Measurements from ENCODE around the gene PLK2. TPM values are rescaled to one million over a fixed set of nuclear protein-coding genes. Genes with fewer than 3 reads are reported as not detected.

PLK2 gene
- total RNA-seq, 4 donors from 2014 or later = 117 to 227 (median 151) TPM

GRCh38 chr5:58451732-58452565, 7.9 kb downstream of the PLK2 start:
- Histone ChIP-seq H3K4me3 (no peak overlapping the region), H3K36me3 (peaks cover 11 to 33% (median 14%) of the 10 kb centered on the region in 3 donors), H3K27ac (peak overlapping the region in 2 of 4 donors; percentile 33 to 38), H3K4me1 (peaks cover 10 to 52% (median 10%) of the 10 kb centered on the region in 3 donors), H3K27me3 (no peaks in the 10 kb centered on the region), H3K9me3 (no peaks in the 10 kb centered on the region)
- no peak for DNase-seq
- TF ChIP-seq CTCF (IDR thresholded peaks at IDR 0.05) = no peak
- no peak for TF ChIP-seq POLR2A (IDR thresholded peaks at IDR 0.05)
- intact Hi-C loops (cut with DNase I) = no loop called here
- WGBS, 2 donors = 58 to 77% methylated on average over 8 of the region's 8 CpGs

- Histone ChIP-seq H3K27me3 (no peaks in the 10 kb centered on the region), H3K27ac (no peak overlapping the region), H3K4me3 (no peak overlapping the region), H3K9me3 (no peaks in the 10 kb centered on the region), H3K36me3 (peaks cover 11 to 23% (median 14%) of the 10 kb centered on the region in 3 donors), H3K4me1 (peaks cover 9 to 43% (median 10%) of the 10 kb centered on the region in 3 donors)
- no peak for DNase-seq
- TF ChIP-seq POLR2A (IDR thresholded peaks at IDR 0.05) (no peak), CTCF (IDR thresholded peaks at IDR 0.05) (no peak)
- intact Hi-C loops (cut with DNase I) = no loop called here
- WGBS, 2 donors = 68 to 70% methylated on average over 10 of the region's 10 CpGs
These were observed 8.9 kb downstream of the PLK2 start for GRCh38 chr5:58450811-58451629.

- Histone ChIP-seq H3K27me3 (no peaks in the 10 kb centered on the region), H3K4me3 (no peak overlapping the region), H3K36me3 (peaks cover 3 to 13% (median 7%) of the 10 kb centered on the region in 3 donors), H3K9me3 (no peaks in the 10 kb centered on the region), H3K27ac (no peak overlapping the region), H3K4me1 (peaks cover 7 to 41% (median 10%) of the 10 kb centered on the region in 3 donors)
- WGBS, 2 donors = 72 to 76% methylated on average over 3 of the region's 3 CpGs
- TF ChIP-seq POLR2A (IDR thresholded peaks at IDR 0.05) = no peak
- TF ChIP-seq CTCF (IDR thresholded peaks at IDR 0.05) = no peak
- intact Hi-C loops (cut with DNase I) = no loop called here
- no peak for DNase-seq
These were observed 9.9 kb downstream of the PLK2 start for GRCh38 chr5:58450018-58450417.

- no peaks in the 10 kb centered on the region for H3K27me3 ChIP-seq
- no peaks in the 10 kb centered on the region for H3K9me3 ChIP-seq
- intact Hi-C loops (cut with DNase I) = no loop called here
- peaks cover 0 to 18% (median 0%) of the 10 kb centered on the region in 3 donors for H3K4me1 ChIP-seq
- 62 to 80% methylated on average over 1 to 2 of the region's 2 CpGs for WGBS, 2 donors
- no peak overlapping the region for H3K4me3 ChIP-seq
- no peak for DNase-seq
- TF ChIP-seq CTCF (IDR thresholded peaks at IDR 0.05) (no peak), POLR2A (IDR thresholded peaks at IDR 0.05) (no peak)
- no peaks in the 10 kb centered on the region for H3K36me3 ChIP-seq
- no peak overlapping the region for H3K27ac ChIP-seq
These were observed 12.7 kb downstream of the PLK2 start for GRCh38 chr5:58447226-58447625.

GRCh38 chr5:58446024-58446423, 13.9 kb downstream of the PLK2 start:
- intact Hi-C loops (cut with DNase I) = no loop called here
- H3K27ac ChIP-seq = no peak overlapping the region
- WGBS, 2 donors = 90 to 95% methylated on average over 8 to 10 of the region's 10 CpGs
- DNase-seq = no peak
- H3K27me3 ChIP-seq = no peaks in the 10 kb centered on the region
- no peaks in the 10 kb centered on the region for H3K36me3 ChIP-seq
- H3K4me1 ChIP-seq = peaks cover 0 to 13% (median 0%) of the 10 kb centered on the region in 3 donors
- no peaks in the 10 kb centered on the region for H3K9me3 ChIP-seq
- no peak overlapping the region for H3K4me3 ChIP-seq
- TF ChIP-seq POLR2A (IDR thresholded peaks at IDR 0.05) = no peak
- no peak for TF ChIP-seq CTCF (IDR thresholded peaks at IDR 0.05)
